ENCODE results near the gene URI1.

GRCh38 chr19:29963576-29963975 is 21.5 kb downstream of the URI1 start:
- no peak for TF ChIP-seq CTCF (IDR thresholded peaks at IDR 0.05)
- TF ChIP-seq POLR2A (IDR thresholded peaks at IDR 0.05), result no peak
